Loucy (cell line): ENCODE measurements around the gene UQCR10.

ENCODE experiments used
- CTCF ChIP-seq: fragments of 200-600 bp; sonication (generic); conservative IDR thresholded peaks from 2 replicates; pipeline ENCODE4 v1.5.1; 2014; ENCODE audit warnings: mild to moderate bottlenecking, antibody characterized with exemption, low read length
- EZH2phosphoT487 ChIP-seq: fragments of 200-600 bp; IDR thresholded peaks from 2 replicates; pipeline ENCODE4 v1.6.1; 2018; ENCODE audit warnings: antibody characterized with exemption, mild to moderate bottlenecking, moderate library complexity, borderline replicate concordance

GRCh38 chr22:29803190-29803589 lies 36.0 kb downstream of the UQCR10 start:
- no peak for TF ChIP-seq CTCF
- TF ChIP-seq EZH2phosphoT487: no peak
